Dermis microvascular lymphatic vessel endothelial cell (primary cell): ENCODE results near the gene ME3. TPM values are rescaled to one million over a fixed set of nuclear protein-coding genes. Genes with fewer than 3 reads are reported as not detected.

Experiments used
- total RNA-seq: library from RNA; depleted of rRNA; stranded (reverse); fragments of >200 nt; gene quantifications from 2 replicates; pipeline ENCODE4 v1.2.1, GENCODE V29; 2014

ME3 gene
- total RNA-seq, 1 donor from 2014 or later, result 29.5 TPM

Other genes starting within 250 kb of the ME3 start
- gene PRSS23, start 127.9 kb upstream of the ME3 start, total RNA-seq, result 108 and 196 TPM in 2 replicates